GM21529 (cell line): ENCODE results near the gene SOCS1.

Experiments
- ATAC-seq: cut with Tn5 transposase; IDR thresholded peaks from one replicate; pipeline ENCODE4 v1.9.1; 2021; ENCODE audit not compliant: unreplicated experiment

The SOCS1 gene

GRCh38 chr16:11289202-11289601, 33.2 kb upstream of the SOCS1 start:
- ATAC-seq: no peak

- ATAC-seq: no peak
Measured at GRCh38 chr16:11285842-11286241, 29.8 kb upstream of the SOCS1 start.

- ATAC-seq: no peak
Measured at GRCh38 chr16:11283820-11284248, 27.8 kb upstream of the SOCS1 start.

- no peak for ATAC-seq
Measured at GRCh38 chr16:11280616-11281522, 24.9 kb upstream of the SOCS1 start, which contains the start of gene PRM1. Gene PRM1 (minus strand): TSS chr16:11281330. CDS start chr16:11281238, 92 bp downstream.

- no peak for ATAC-seq
Measured at GRCh38 chr16:11278681-11279628, 23.0 kb upstream of the SOCS1 start.

GRCh38 chr16:11277607-11278337, 21.8 kb upstream of the SOCS1 start:
- ATAC-seq: no peak

- ATAC-seq: no peak
Measured at GRCh38 chr16:11276896-11277593, 21.0 kb upstream of the SOCS1 start.

- no peak for ATAC-seq
Measured at GRCh38 chr16:11276143-11276895, 20.3 kb upstream of the SOCS1 start, which contains the start of gene PRM2. Gene PRM2 (minus strand): TSS chr16:11276480. CDS start chr16:11276370, 110 bp downstream.

GRCh38 chr16:11274964-11275363, 19.0 kb upstream of the SOCS1 start:
- no peak for ATAC-seq

GRCh38 chr16:11273721-11274324, 17.8 kb upstream of the SOCS1 start:
- ATAC-seq: no peak

GRCh38 chr16:11272921-11273720, 17.1 kb upstream of the SOCS1 start, which contains the start of gene PRM3:
Gene PRM3 (minus strand): TSS chr16:11273629. CDS start chr16:11273595, 34 bp downstream.
- ATAC-seq: no peak

GRCh38 chr16:11272484-11272883, 16.5 kb upstream of the SOCS1 start:
- no peak for ATAC-seq

- no peak for ATAC-seq
Measured at GRCh38 chr16:11271610-11272009, 15.6 kb upstream of the SOCS1 start.

- ATAC-seq: no peak
Measured at GRCh38 chr16:11270602-11271162, 14.7 kb upstream of the SOCS1 start.

GRCh38 chr16:11268921-11269375, 12.9 kb upstream of the SOCS1 start, which contains the start of gene TNP2:
Gene TNP2 (minus strand): TSS chr16:11269325. CDS start chr16:11269262, 63 bp downstream.
- ATAC-seq: no peak

- ATAC-seq: no peak
Measured at GRCh38 chr16:11265124-11265523, 9.1 kb upstream of the SOCS1 start.

GRCh38 chr16:11264155-11264832, 8.3 kb upstream of the SOCS1 start:
- no peak for ATAC-seq
